Lung (tissue), 12 donors: ENCODE data around the gene RABGGTA. TPM values are rescaled to one million over a fixed set of nuclear protein-coding genes. Genes with fewer than 3 reads are reported as not detected.

Experiments used
- ATAC-seq: fragments of 200-7000 bp; cut with Tn5 transposase; one replicate; pipeline ENCODE4 v1.9.1; 2020; ENCODE audit warnings: moderate number of reproducible peaks; ENCODE audit not compliant: insufficient read depth, low FRiP score
- DNase-seq, 3 donors: peaks; one replicate each; pipeline ENCODE4 v3.0.0-alpha.2; 2013 to 2017
- H3K27ac ChIP-seq, 2 donors: one replicate each; pipeline ENCODE4 v1.5.1; 2013; ENCODE audit warnings: mild to moderate bottlenecking in 2 of 2, moderate library complexity in 2 of 2, control low read depth in 1 of 2, inconsistent platforms in 1 of 2, low read depth in 1 of 2, low read length in 1 of 2
- H3K27me3 ChIP-seq, 3 donors: one replicate each; pipeline ENCODE4 v1.5.1; 2013; ENCODE audit warnings: low read length in 2 of 3; ENCODE audit not compliant: control insufficient read depth in 3 of 3, insufficient read depth in 3 of 3
- H3K36me3 ChIP-seq, 4 donors: one replicate each; pipeline ENCODE4 v1.5.1; 2013; ENCODE audit warnings: low read length in 4 of 4, mild to moderate bottlenecking in 1 of 4, moderate library complexity in 1 of 4; ENCODE audit not compliant: control insufficient read depth in 4 of 4, insufficient read depth in 4 of 4
- H3K4me1 ChIP-seq, 5 donors: one replicate each; pipeline ENCODE4 v1.5.1; 2013; ENCODE audit warnings: low read length in 5 of 5, mild to moderate bottlenecking in 2 of 5, moderate library complexity in 1 of 5; ENCODE audit not compliant: control insufficient read depth in 5 of 5, insufficient read depth in 5 of 5
- H3K4me3 ChIP-seq: one replicate; pipeline ENCODE4 v1.5.1; 2013; ENCODE audit warnings: mild to moderate bottlenecking, control low read depth, moderate library complexity
- H3K9ac ChIP-seq, 2 donors: one replicate each; pipeline ENCODE4 v1.5.1; 2013; ENCODE audit warnings: low read length in 2 of 2, control low read depth in 1 of 2; ENCODE audit not compliant: insufficient read depth in 1 of 2
- H3K9me3 ChIP-seq, 4 donors: one replicate each; pipeline ENCODE4 v1.5.1; 2013; ENCODE audit warnings: low read length in 3 of 4, mild to moderate bottlenecking in 1 of 4, moderate library complexity in 1 of 4; ENCODE audit not compliant: control insufficient read depth in 4 of 4, insufficient read depth in 3 of 4
- WGBS, 2 donors: extraction: QIAGEN DNeasy Blood & Tissue Kit; methylation state at CpG; one replicate each; pipeline ENCODE4 v1.1.7; 2013; 5-methylcytosine and 5-hydroxymethylcytosine counted together
- polyA plus RNA-seq, 2 donors: library from polyadenylated mRNA; stranded (reverse); fragments of 200-250 nt; gene quantifications; one replicate each; pipeline ENCODE4 v1.2.1, GENCODE V29; 2013
- total RNA-seq, 2 donors: library from RNA; depleted of rRNA in 1 of 2; stranded (reverse); fragments of >200 nt in 1 of 2; gene quantifications; one replicate each; pipeline ENCODE4 v1.2.1, GENCODE V29; 2014 to 2021
- TF ChIP-seq, protein P1 (sequence below): IDR thresholded peaks from 2 replicates; pipeline ENCODE4 v1.5.1; 2012; ENCODE audit warnings: mild to moderate bottlenecking; ENCODE audit errors: control extremely low read depth, extremely low read depth
- donor health status: control.
- donor health status: control.
- donor health status: Bipolar disorder and iron deficiency.
- donor health status: healthy.
- donor health status: DM: yes; HTN: yes; CAD: no.

Gene RABGGTA
- total and polyA plus RNA-seq, 4 donors = 19.7 to 55.8 (median 42.9) TPM

DNA sequence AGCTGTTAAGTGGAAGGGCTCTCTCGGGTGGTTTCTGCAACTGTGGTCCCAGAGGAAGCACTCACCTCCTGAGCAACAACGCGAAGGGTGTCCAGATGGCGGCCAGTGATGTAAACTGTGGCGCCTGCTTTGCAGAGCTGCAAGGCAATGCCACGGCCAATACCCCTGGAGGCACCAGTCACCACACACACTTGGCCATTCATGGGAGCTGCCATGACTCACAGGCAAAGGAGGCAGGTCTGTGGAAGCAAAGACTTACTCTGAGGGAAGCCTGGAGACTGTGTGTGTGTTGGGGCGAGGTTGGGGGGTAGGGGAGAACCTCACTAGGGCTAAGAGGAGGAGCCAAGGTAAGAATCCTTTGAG lies 27.5 kb upstream of the RABGGTA start:
- TF ChIP-seq, protein P1, sequence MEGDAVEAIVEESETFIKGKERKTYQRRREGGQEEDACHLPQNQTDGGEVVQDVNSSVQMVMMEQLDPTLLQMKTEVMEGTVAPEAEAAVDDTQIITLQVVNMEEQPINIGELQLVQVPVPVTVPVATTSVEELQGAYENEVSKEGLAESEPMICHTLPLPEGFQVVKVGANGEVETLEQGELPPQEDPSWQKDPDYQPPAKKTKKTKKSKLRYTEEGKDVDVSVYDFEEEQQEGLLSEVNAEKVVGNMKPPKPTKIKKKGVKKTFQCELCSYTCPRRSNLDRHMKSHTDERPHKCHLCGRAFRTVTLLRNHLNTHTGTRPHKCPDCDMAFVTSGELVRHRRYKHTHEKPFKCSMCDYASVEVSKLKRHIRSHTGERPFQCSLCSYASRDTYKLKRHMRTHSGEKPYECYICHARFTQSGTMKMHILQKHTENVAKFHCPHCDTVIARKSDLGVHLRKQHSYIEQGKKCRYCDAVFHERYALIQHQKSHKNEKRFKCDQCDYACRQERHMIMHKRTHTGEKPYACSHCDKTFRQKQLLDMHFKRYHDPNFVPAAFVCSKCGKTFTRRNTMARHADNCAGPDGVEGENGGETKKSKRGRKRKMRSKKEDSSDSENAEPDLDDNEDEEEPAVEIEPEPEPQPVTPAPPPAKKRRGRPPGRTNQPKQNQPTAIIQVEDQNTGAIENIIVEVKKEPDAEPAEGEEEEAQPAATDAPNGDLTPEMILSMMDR = no peak
- H3K9ac ChIP-seq = peak overlapping the region; percentile 79 to 93
- H3K27ac ChIP-seq = peak overlapping the region; percentile 37 to 88
- no peaks in the 10 kb centered on the region for H3K27me3 ChIP-seq
- peaks cover 2 to 19% (median 13%) of the 10 kb centered on the region in 5 donors for H3K4me1 ChIP-seq
- peak overlapping the region; percentile 80 for H3K4me3 ChIP-seq
- H3K9me3 ChIP-seq = no peaks in the 10 kb centered on the region
- 41% methylated on average over 7 of the region's 7 CpGs for WGBS, 2 donors
- peaks cover 1 to 34% (median 26%) of the 10 kb centered on the region in 4 donors for H3K36me3 ChIP-seq
- ATAC-seq (peak; percentile 2), DNase-seq (no peak)

DNA sequence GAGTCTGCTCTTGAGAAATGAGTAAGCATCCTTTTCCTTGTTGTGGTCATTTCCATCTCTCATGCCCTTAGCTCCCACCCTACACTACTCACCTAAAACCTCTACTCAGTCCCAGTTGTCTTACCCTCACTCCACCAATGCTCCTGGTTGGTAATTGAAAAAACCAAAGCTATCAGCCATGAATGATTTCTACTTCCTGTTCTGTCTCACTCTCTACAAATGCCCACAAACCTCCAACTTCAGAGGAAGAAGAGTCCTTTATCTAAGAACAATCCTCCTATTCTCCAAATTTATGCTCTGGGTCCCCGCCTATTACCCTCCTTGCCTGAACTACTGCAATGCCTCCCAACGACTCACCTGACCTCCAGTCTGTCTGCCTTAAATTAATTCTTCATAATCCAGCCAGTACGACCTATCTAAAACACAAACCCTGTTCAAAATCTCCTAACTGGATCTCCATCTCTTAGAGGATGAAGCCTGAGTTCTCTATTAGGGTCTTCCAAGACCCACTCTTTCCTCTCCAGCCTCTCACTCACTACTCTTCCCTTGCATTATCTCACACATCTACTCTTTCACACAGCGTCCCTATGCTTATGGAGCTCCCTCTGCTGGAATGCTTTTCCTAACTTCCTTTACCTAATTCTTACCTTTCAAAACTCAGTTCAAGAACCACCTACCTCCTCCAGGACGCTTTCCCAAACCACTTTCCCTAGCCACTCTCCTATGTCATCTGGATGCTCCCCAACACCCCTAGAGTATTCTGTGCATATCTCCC lies 26.0 kb upstream of the RABGGTA start:
- no peak overlapping the region for H3K4me3 ChIP-seq
- H3K9ac ChIP-seq = no peak overlapping the region
- 46 to 49% methylated on average over 5 of the region's 5 CpGs for WGBS, 2 donors
- TF ChIP-seq, protein P1 = peak; percentile 7
- no peaks in the 10 kb centered on the region for H3K9me3 ChIP-seq
- H3K27ac ChIP-seq = peak overlapping the region in 1 of 2 donors; percentile 28
- H3K27me3 ChIP-seq = no peaks in the 10 kb centered on the region
- peaks cover 0 to 22% (median 16%) of the 10 kb centered on the region in 4 donors for H3K36me3 ChIP-seq
- DNase-seq = no peak
- peaks cover 2 to 19% (median 13%) of the 10 kb centered on the region in 5 donors for H3K4me1 ChIP-seq
- ATAC-seq = no peak

DNA sequence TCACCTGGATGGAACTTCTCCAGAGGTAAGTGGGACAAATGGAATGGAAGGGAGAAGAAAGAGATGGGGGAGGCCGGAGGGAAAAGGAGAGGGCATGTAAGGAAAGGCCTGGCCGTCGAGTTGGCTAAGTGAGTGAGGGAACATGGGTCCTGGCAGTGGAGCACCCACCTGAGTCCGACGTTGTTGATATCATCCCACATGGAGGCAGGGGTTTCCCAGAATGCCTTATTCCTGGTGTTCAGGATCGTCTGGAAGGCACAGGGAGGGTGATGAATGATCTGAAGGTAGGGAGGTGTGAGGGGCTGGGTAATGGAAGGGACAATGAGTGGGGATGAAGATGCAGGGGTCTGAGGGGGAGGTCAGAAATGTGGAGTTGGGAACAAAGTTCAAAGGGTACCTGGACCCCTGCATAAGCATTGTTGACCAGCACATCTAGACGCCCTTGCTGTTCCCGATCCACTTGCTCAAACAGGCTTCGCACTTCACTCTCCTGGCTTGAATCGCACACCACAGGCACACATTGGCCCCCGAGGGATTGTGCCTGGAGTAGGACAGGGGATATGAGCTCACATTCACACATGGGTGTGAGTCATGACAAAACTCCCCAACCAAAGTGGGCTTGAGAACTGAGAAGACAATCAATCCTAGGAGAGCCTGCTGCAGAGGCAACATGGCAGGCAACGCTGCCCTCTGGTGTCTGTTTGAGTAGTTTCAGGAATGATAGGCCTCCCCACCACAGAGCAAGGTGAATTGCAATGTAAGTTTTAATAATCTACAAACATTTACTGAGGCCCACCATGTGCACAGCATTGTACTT lies 25.2 kb upstream of the RABGGTA start:
- no peak overlapping the region for H3K4me3 ChIP-seq
- TF ChIP-seq, protein P1 = peak; percentile 67
- H3K9me3 ChIP-seq = no peaks in the 10 kb centered on the region
- H3K9ac ChIP-seq = no peak overlapping the region
- peaks cover 0 to 21% (median 16%) of the 10 kb centered on the region in 4 donors for H3K36me3 ChIP-seq
- peak overlapping the region in 1 of 2 donors; percentile 57 for H3K27ac ChIP-seq
- ATAC-seq (peak; percentile 56), DNase-seq (peak; percentile 67 to 77 (median 71))
- WGBS, 2 donors = 68 to 76% methylated on average over 12 of the region's 12 CpGs
- peaks cover 2 to 19% (median 13%) of the 10 kb centered on the region in 5 donors for H3K4me1 ChIP-seq
- H3K27me3 ChIP-seq = no peaks in the 10 kb centered on the region
